CD14-positive monocyte (primary cell): Measurements from ENCODE around the gene ANKRD13B. TPM values are rescaled to one million over a fixed set of nuclear protein-coding genes. Genes with fewer than 3 reads are reported as not detected.

Experiments used
- DNase-seq, 3 donors: peaks; one replicate each; pipeline ENCODE4 v3.0.0-alpha.2; 2011 to 2022
- H2AFZ ChIP-seq: 2 replicates; pipeline ENCODE4 v1.6.0; 2012; ENCODE audit warnings: mild to moderate bottlenecking, low read depth, low read length, inconsistent platforms; ENCODE audit not compliant: insufficient read depth, poor library complexity, severe bottlenecking
- H3K27ac ChIP-seq, 2 donors: 1 replicate in 1 of 2; 2 replicates in 1 of 2; pipeline ENCODE4 v1.5.1; 2012 to 2013; ENCODE audit warnings: low read length in 2 of 2, control low read depth in 1 of 2, inconsistent platforms in 1 of 2, low read depth in 1 of 2, mild to moderate bottlenecking in 1 of 2
- H3K27me3 ChIP-seq, 2 donors: one replicate each; pipeline versions ENCODE4 v1.6.0 to v1.6.1; 2011 to 2013; ENCODE audit warnings: low read length in 2 of 2; ENCODE audit not compliant: control insufficient read depth in 2 of 2, insufficient read depth in 2 of 2
- H3K36me3 ChIP-seq, 2 donors: replicated peaks in 1 of 2; 1 replicate in 1 of 2; 2 replicates in 1 of 2; pipeline versions ENCODE4 v1.5.1 to v1.6.1; 2012 to 2013; ENCODE audit warnings: low read length in 2 of 2, control low read depth in 1 of 2, inconsistent platforms in 1 of 2, mild to moderate bottlenecking in 1 of 2; ENCODE audit not compliant: insufficient read depth in 2 of 2, control insufficient read depth in 1 of 2
- H3K4me1 ChIP-seq, 2 donors: 1 replicate in 1 of 2; 2 replicates in 1 of 2; pipeline versions ENCODE4 v1.5.1 to v1.6.1; 2012 to 2013; ENCODE audit warnings: low read length in 2 of 2, control low read depth in 1 of 2, inconsistent platforms in 1 of 2, mild to moderate bottlenecking in 1 of 2, moderate library complexity in 1 of 2; ENCODE audit not compliant: insufficient read depth in 2 of 2, control insufficient read depth in 1 of 2
- H3K4me2 ChIP-seq: replicated peaks from 2 replicates; pipeline ENCODE3; 2012; ENCODE audit warnings: low read length, moderate library complexity, mild to moderate bottlenecking; ENCODE audit not compliant: poor library complexity, severe bottlenecking; ENCODE audit errors: extremely low read depth
- H3K4me3 ChIP-seq, 3 experiments: fragments of 200-600 bp in 1 of 3; sonication (generic) in 1 of 3; replicated peaks in 1 of 3; 1 replicate in 2 of 3; 2 replicates in 1 of 3; pipeline ENCODE4 v1.5.1; 2011 to 2013; ENCODE audit warnings: low read length in 3 of 3, mild to moderate bottlenecking in 3 of 3, control low read depth in 2 of 3, low read depth in 2 of 3, inconsistent platforms in 1 of 3, moderate library complexity in 1 of 3
- H3K79me2 ChIP-seq: 2 replicates; pipeline ENCODE4 v1.6.0; 2012; ENCODE audit warnings: mild to moderate bottlenecking, control low read depth, inconsistent platforms, low read length, moderate library complexity; ENCODE audit not compliant: insufficient read depth
- H3K9ac ChIP-seq: 2 replicates; pipeline ENCODE4 v1.6.0; 2017; ENCODE audit warnings: low read length, mild to moderate bottlenecking; ENCODE audit not compliant: insufficient read depth, poor library complexity, severe bottlenecking
- H3K9me3 ChIP-seq, 2 donors: replicated peaks in 1 of 2; 1 replicate in 1 of 2; 2 replicates in 1 of 2; pipeline versions ENCODE4 v1.5.1 to v1.6.1; 2012 to 2013; ENCODE audit warnings: low read length in 2 of 2, control low read depth in 1 of 2; ENCODE audit not compliant: control insufficient read depth in 1 of 2, insufficient read depth in 1 of 2
- H4K20me1 ChIP-seq: 2 replicates; pipeline ENCODE4 v1.6.0; 2012; ENCODE audit warnings: mild to moderate bottlenecking, low read length, control low read depth, moderate library complexity; ENCODE audit not compliant: insufficient read depth
- H3K27ac Mint-ChIP-seq, 7 donors: one replicate each; pipeline ENCODE4 v1.8.0; 2020; ENCODE audit warnings: mild to moderate bottlenecking in 7 of 7, mixed read lengths in 7 of 7, moderate library complexity in 6 of 7, inconsistent platforms in 2 of 7
- H3K27me3 Mint-ChIP-seq, 3 donors: one replicate each; pipeline ENCODE4 v1.8.0; 2021 to 2022; ENCODE audit warnings: low read depth in 3 of 3, mild to moderate bottlenecking in 3 of 3, mixed read lengths in 3 of 3, moderate library complexity in 3 of 3, inconsistent platforms in 1 of 3
- H3K36me3 Mint-ChIP-seq, 2 donors: one replicate each; pipeline ENCODE4 v1.8.0; 2020; ENCODE audit warnings: mixed read lengths in 2 of 2, inconsistent platforms in 1 of 2, mild to moderate bottlenecking in 1 of 2
- H3K4me1 Mint-ChIP-seq: one replicate; pipeline ENCODE4 v1.8.0; 2020; ENCODE audit warnings: mild to moderate bottlenecking, mixed read lengths
- H3K4me3 Mint-ChIP-seq, 2 donors: one replicate each; pipeline ENCODE4 v1.8.0; 2020; ENCODE audit warnings: mild to moderate bottlenecking in 2 of 2, mixed read lengths in 2 of 2, moderate library complexity in 1 of 2
- H3K9me3 Mint-ChIP-seq, 7 donors: one replicate each; pipeline ENCODE4 v1.8.0; 2020 to 2022; ENCODE audit warnings: mixed read lengths in 7 of 7, mild to moderate bottlenecking in 6 of 7, moderate library complexity in 6 of 7, inconsistent platforms in 2 of 7
- CTCF ChIP-seq: fragments of 200-600 bp; IDR thresholded peaks from one replicate; pipeline ENCODE4 v1.8.0; 2022; ENCODE audit warnings: antibody characterized with exemption, mild to moderate bottlenecking
- WGBS: methylation state at CpG from one replicate; pipeline ENCODE4 v1.1.5; 2013; ENCODE audit warnings: missing lambda C conversion rate; ENCODE audit not compliant: insufficient coverage; 5-methylcytosine and 5-hydroxymethylcytosine counted together
- intact Hi-C, 2 donors: fragments of 100-400 bp; cut with micrococcal nuclease; formaldehyde crosslinking; loops; one replicate each; pipeline versions ENCODE4 v1.15.0 to v1.15.1; 2023
- polyA plus RNA-seq, 3 donors: library from polyadenylated mRNA; depleted of rRNA in 1 of 3; unstranded in 2 of 3; stranded (reverse) in 1 of 3; fragments of 300-500 nt in 2 of 3; fragments of >200 nt in 1 of 3; fragmentation: Illumina TruSeq in 2 of 3; gene quantifications; 1 replicate in 2 of 3; 2 replicates in 1 of 3; pipeline ENCODE4 v1.2.3, GENCODE V29; 2012 to 2021

The ANKRD13B gene
- polyA plus RNA-seq, 3 donors: 0.37 TPM; not detected in 2

- H3K9me3 Mint-ChIP-seq: peaks cover 0 to 7% (median 1%) of the 10 kb centered on the region in 7 donors
- Histone ChIP-seq H3K4me3 (peak overlapping the region in 1 of 3 experiments; percentile 80), H3K36me3 (no peaks in the 10 kb centered on the region), H3K79me2 (no peaks in the 10 kb centered on the region), H3K4me2 (peak overlapping the region; percentile 97), H3K4me1 (peaks cover 64 to 65% of the 10 kb centered on the region in 2 donors), H3K9me3 (no peaks in the 10 kb centered on the region), H2AFZ (peak overlapping the region; percentile 82), H3K27me3 (peaks cover 7 to 84% of the 10 kb centered on the region in 2 donors), H4K20me1 (peaks cover 43% of the 10 kb centered on the region), H3K27ac (no peak overlapping the region), H3K9ac (peak overlapping the region; percentile 56)
- intact Hi-C loops: loop anchor here in 1 of 2 donors (2.0 to 10.0 kb wide), 2 partner anchors 38 to 54 kb away; partner anchors contain the start of genes ABHD15 and TP53I13
- H3K4me1 Mint-ChIP-seq: peaks cover 56% of the 10 kb centered on the region
- H3K27ac Mint-ChIP-seq: peak overlapping the region in 1 of 7 donors; percentile 87
- no peaks in the 10 kb centered on the region for H3K36me3 Mint-ChIP-seq
- H3K27me3 Mint-ChIP-seq: peaks cover 52 to 94% (median 70%) of the 10 kb centered on the region in 3 donors
- no peak for DNase-seq
- TF ChIP-seq CTCF: peak; percentile 14
- peak overlapping the region; percentile 34 to 53 for H3K4me3 Mint-ChIP-seq
- WGBS: 35% methylated on average over 15 of the region's 22 CpGs
Observed at GRCh38 chr17:29618272-29619065, 25.5 kb downstream of the ANKRD13B start.

GRCh38 chr17:29619251-29619650 lies 26.3 kb downstream of the ANKRD13B start:
- no peaks in the 10 kb centered on the region for H3K36me3 Mint-ChIP-seq
- no peak for DNase-seq
- peak; percentile 5 for TF ChIP-seq CTCF
- H3K4me3 ChIP-seq: no peak overlapping the region
- H2AFZ ChIP-seq: no peak overlapping the region
- H3K4me1 ChIP-seq: peaks cover 56 to 57% of the 10 kb centered on the region in 2 donors
- H3K4me3 Mint-ChIP-seq: peak overlapping the region in 1 of 2 donors; percentile 51
- H3K27me3 ChIP-seq: peaks cover 7 to 77% of the 10 kb centered on the region in 2 donors
- H3K27ac Mint-ChIP-seq: no peak overlapping the region
- peaks cover 47 to 93% (median 69%) of the 10 kb centered on the region in 3 donors for H3K27me3 Mint-ChIP-seq
- no peak overlapping the region for H3K27ac ChIP-seq
- no peaks in the 10 kb centered on the region for H3K9me3 ChIP-seq
- no peaks in the 10 kb centered on the region for H3K36me3 ChIP-seq
- no peak overlapping the region for H3K9ac ChIP-seq
- no peaks in the 10 kb centered on the region for H3K79me2 ChIP-seq
- peaks cover 50% of the 10 kb centered on the region for H3K4me1 Mint-ChIP-seq
- no peak overlapping the region for H3K4me2 ChIP-seq
- intact Hi-C loops: loop anchor here in 1 of 2 donors (2.0 to 10.0 kb wide), 2 partner anchors 38 to 54 kb away; partner anchors contain the start of genes ABHD15 and TP53I13
- peaks cover 0 to 6% (median 1%) of the 10 kb centered on the region in 7 donors for H3K9me3 Mint-ChIP-seq
- peaks cover 44% of the 10 kb centered on the region for H4K20me1 ChIP-seq
